Activated T-helper 1 cell treated with anti-CD3 and anti-CD28 coated beads, Interleukin-12 subunit alpha, Interleukin-12 subunit beta, Interleukin-2, Interleukin-4 antibody, amounts not matched to agents 30 ng/mL and 10 ng/mL and 1 ng/mL, durations not matched to agents 14 hours and 24 hours and 36 hours (primary cell): ENCODE measurements around the gene COL23A1. TPM values are rescaled to one million over a fixed set of nuclear protein-coding genes. Genes with fewer than 3 reads are reported as not detected.
"Not testable (repeated sequence)": the region's sequence is repeated elsewhere in the genome, so short reads cannot be mapped to it uniquely, and the experiment has no call there.

Experiments used
- DNase-seq: peaks from one replicate; pipeline ENCODE4 v3.0.0; 2021; ENCODE audit warnings: low spot score
- H3K27ac Mint-ChIP-seq: one replicate; pipeline ENCODE4 v1.8.0; 2021; ENCODE audit warnings: mild to moderate bottlenecking, mixed read lengths
- H3K27me3 Mint-ChIP-seq: one replicate; pipeline ENCODE4 v1.8.0; 2022; ENCODE audit warnings: mild to moderate bottlenecking, moderate library complexity, mixed read lengths; ENCODE audit not compliant: insufficient read depth
- H3K36me3 Mint-ChIP-seq: one replicate; pipeline ENCODE4 v1.8.0; 2021; ENCODE audit warnings: low read depth, mixed read lengths
- H3K4me1 Mint-ChIP-seq: one replicate; pipeline ENCODE4 v1.8.0; 2021; ENCODE audit warnings: low read depth, mixed read lengths
- H3K4me3 Mint-ChIP-seq: one replicate; pipeline ENCODE4 v1.8.0; 2021; ENCODE audit warnings: mild to moderate bottlenecking, moderate library complexity, mixed read lengths
- H3K9me3 Mint-ChIP-seq: one replicate; pipeline ENCODE4 v1.8.0; 2021; ENCODE audit warnings: mixed read lengths
- intact Hi-C: fragments of 100-400 bp; cut with micrococcal nuclease; formaldehyde crosslinking; loops from one replicate; pipeline ENCODE4 v1.15.1; 2024
- total RNA-seq: library from RNA; stranded (reverse); gene quantifications from 2 replicates; pipeline ENCODE4 v1.2.3, GENCODE V29; 2022

Gene COL23A1
- total RNA-seq, 1 donor from 2014 or later = not detected

- Mint-ChIP-seq H3K9me3 (no peaks in the 10 kb centered on the region), H3K27me3 (no peaks in the 10 kb centered on the region), H3K4me1 (no peaks in the 10 kb centered on the region), H3K27ac (no peak overlapping the region), H3K4me3 (no peak overlapping the region), H3K36me3 (no peaks in the 10 kb centered on the region)
- intact Hi-C loops = no loop called here
- DNase-seq = no peak
Measured at GRCh38 chr5:178496214-178496613, 94.0 kb downstream of the COL23A1 start.

GRCh38 chr5:178495706-178496105 lies 94.5 kb downstream of the COL23A1 start:
- no peak overlapping the region for H3K4me3 Mint-ChIP-seq
- H3K36me3 Mint-ChIP-seq = no peaks in the 10 kb centered on the region
- H3K9me3 Mint-ChIP-seq = no peaks in the 10 kb centered on the region
- intact Hi-C loops = no loop called here
- no peak overlapping the region for H3K27ac Mint-ChIP-seq
- H3K4me1 Mint-ChIP-seq = no peaks in the 10 kb centered on the region
- no peak for DNase-seq
- H3K27me3 Mint-ChIP-seq = no peaks in the 10 kb centered on the region

GRCh38 chr5:178492278-178492677 lies 97.9 kb downstream of the COL23A1 start:
- no peak for DNase-seq
- no peaks in the 10 kb centered on the region for H3K27me3 Mint-ChIP-seq
- intact Hi-C loops = no loop called here
- H3K27ac Mint-ChIP-seq = no peak overlapping the region
- no peaks in the 10 kb centered on the region for H3K36me3 Mint-ChIP-seq
- no peaks in the 10 kb centered on the region for H3K9me3 Mint-ChIP-seq
- H3K4me1 Mint-ChIP-seq = no peaks in the 10 kb centered on the region
- no peak overlapping the region for H3K4me3 Mint-ChIP-seq

GRCh38 chr5:178490935-178491652 lies 99.1 kb downstream of the COL23A1 start:
- H3K27me3 Mint-ChIP-seq = no peaks in the 10 kb centered on the region
- no peak overlapping the region for H3K27ac Mint-ChIP-seq
- H3K4me1 Mint-ChIP-seq = no peaks in the 10 kb centered on the region
- intact Hi-C loops = no loop called here
- no peaks in the 10 kb centered on the region for H3K9me3 Mint-ChIP-seq
- H3K4me3 Mint-ChIP-seq = no peak overlapping the region
- H3K36me3 Mint-ChIP-seq = no peaks in the 10 kb centered on the region
- no peak for DNase-seq

GRCh38 chr5:178489271-178489976 lies 100.8 kb downstream of the COL23A1 start:
- no peaks in the 10 kb centered on the region for H3K36me3 Mint-ChIP-seq
- no peak overlapping the region for H3K4me3 Mint-ChIP-seq
- H3K27ac Mint-ChIP-seq = no peak overlapping the region
- intact Hi-C loops = no loop called here
- H3K9me3 Mint-ChIP-seq = no peaks in the 10 kb centered on the region
- no peaks in the 10 kb centered on the region for H3K27me3 Mint-ChIP-seq
- no peaks in the 10 kb centered on the region for H3K4me1 Mint-ChIP-seq
- no peak for DNase-seq

GRCh38 chr5:178488696-178489095 lies 101.5 kb downstream of the COL23A1 start:
- intact Hi-C loops = no loop called here
- Mint-ChIP-seq H3K4me1 (peaks cover 1% of the 10 kb centered on the region), H3K27me3 (no peaks in the 10 kb centered on the region), H3K36me3 (no peaks in the 10 kb centered on the region), H3K9me3 (no peaks in the 10 kb centered on the region), H3K27ac (no peak overlapping the region), H3K4me3 (no peak overlapping the region)
- DNase-seq = no peak

- no peaks in the 10 kb centered on the region for H3K36me3 Mint-ChIP-seq
- intact Hi-C loops = no loop called here
- H3K9me3 Mint-ChIP-seq = no peaks in the 10 kb centered on the region
- no peak overlapping the region for H3K4me3 Mint-ChIP-seq
- DNase-seq = no peak
- peaks cover 5% of the 10 kb centered on the region for H3K4me1 Mint-ChIP-seq
- H3K27me3 Mint-ChIP-seq = no peaks in the 10 kb centered on the region
- H3K27ac Mint-ChIP-seq = no peak overlapping the region
Measured at GRCh38 chr5:178487911-178488600, 102.1 kb downstream of the COL23A1 start.

GRCh38 chr5:178486878-178487512 lies 103.2 kb downstream of the COL23A1 start:
- H3K27ac Mint-ChIP-seq, H3K4me3 Mint-ChIP-seq, DNase-seq, H3K36me3 Mint-ChIP-seq, H3K27me3 Mint-ChIP-seq, intact Hi-C loops, H3K4me1 Mint-ChIP-seq, H3K9me3 Mint-ChIP-seq: not testable (repeated sequence)

GRCh38 chr5:178486239-178486641 lies 104.0 kb downstream of the COL23A1 start:
- Mint-ChIP-seq H3K9me3 (no peaks in the 10 kb centered on the region), H3K4me3 (no peak overlapping the region), H3K4me1 (peaks cover 5% of the 10 kb centered on the region), H3K36me3 (no peaks in the 10 kb centered on the region), H3K27me3 (no peaks in the 10 kb centered on the region), H3K27ac (no peak overlapping the region)
- DNase-seq = no peak
- intact Hi-C loops = no loop called here

- Mint-ChIP-seq H3K9me3 (no peaks in the 10 kb centered on the region), H3K4me1 (peaks cover 5% of the 10 kb centered on the region), H3K27me3 (no peaks in the 10 kb centered on the region), H3K36me3 (no peaks in the 10 kb centered on the region), H3K4me3 (peak overlapping the region; percentile 37), H3K27ac (no peak overlapping the region)
- intact Hi-C loops = no loop called here
- peak; percentile 8 for DNase-seq
Measured at GRCh38 chr5:178483620-178484019, 106.6 kb downstream of the COL23A1 start.

- Mint-ChIP-seq H3K27ac (no peak overlapping the region), H3K27me3 (peaks cover 5% of the 10 kb centered on the region), H3K9me3 (no peaks in the 10 kb centered on the region), H3K4me3 (no peak overlapping the region), H3K4me1 (peaks cover 5% of the 10 kb centered on the region), H3K36me3 (no peaks in the 10 kb centered on the region)
- intact Hi-C loops = no loop called here
- DNase-seq = no peak
Measured at GRCh38 chr5:178479261-178479660, 110.9 kb downstream of the COL23A1 start.

GRCh38 chr5:178478370-178478769 lies 111.8 kb downstream of the COL23A1 start:
- H3K9me3 Mint-ChIP-seq = no peaks in the 10 kb centered on the region
- no peaks in the 10 kb centered on the region for H3K36me3 Mint-ChIP-seq
- no peak for DNase-seq
- H3K4me1 Mint-ChIP-seq = peaks cover under 1% of the 10 kb centered on the region
- no peak overlapping the region for H3K27ac Mint-ChIP-seq
- H3K27me3 Mint-ChIP-seq = peaks cover 5% of the 10 kb centered on the region
- H3K4me3 Mint-ChIP-seq = no peak overlapping the region
- intact Hi-C loops = no loop called here

- no peaks in the 10 kb centered on the region for H3K36me3 Mint-ChIP-seq
- no peak overlapping the region for H3K4me3 Mint-ChIP-seq
- intact Hi-C loops = no loop called here
Measured at GRCh38 chr5:178477802-178478201, 112.4 kb downstream of the COL23A1 start.

More at GRCh38 chr5:178477802-178478201, 112.4 kb downstream of the COL23A1 start:
- Mint-ChIP-seq H3K27me3 (peaks cover 5% of the 10 kb centered on the region), H3K27ac (no peak overlapping the region), H3K9me3 (no peaks in the 10 kb centered on the region), H3K4me1 (no peaks in the 10 kb centered on the region)
- DNase-seq = no peak
